ENCODE results near the gene SFT2D2. TPM values are rescaled to one million over a fixed set of nuclear protein-coding genes. Genes with fewer than 3 reads are reported as not detected.

The SFT2D2 gene
- total and polyA plus RNA-seq, 2 of the 8 experiments (the other 6 are each of a cell fraction or from before 2014, with no cell fraction given) = 9.0 to 29.0 TPM

GRCh38 chr1:168202941-168203654, 22.7 kb upstream of the SFT2D2 start (continued):
- TF ChIP-seq SIX5 (IDR thresholded peaks at IDR 0.05; ENCODE audit: low read depth, low read length) = no peak
- TF ChIP-seq SIRT6 (IDR thresholded peaks at IDR 0.05; ENCODE audit: low read length) = no peak
- no peak for TF ChIP-seq KDM4A (IDR thresholded peaks at IDR 0.05; ENCODE audit: low read depth, low read length, severe bottlenecking)
- TF ChIP-seq SIN3A (conservative IDR thresholded peaks at IDR 0.05 in 1 of 2, IDR thresholded peaks at IDR 0.05 in 1 of 2; ENCODE audit: low read depth in 1 of 2, low read length in 2 of 2) = no peak
- no peak for TF ChIP-seq KDM1A (IDR thresholded peaks at IDR 0.05; ENCODE audit: borderline replicate concordance, low read length)
- TF ChIP-seq CHD2 (IDR thresholded peaks at IDR 0.05; ENCODE audit: low read length) = no peak

Data from H1 (cell line).